ENCODE data around the gene PCNX2.

The PCNX2 gene

GRCh38 chr1:233215135-233215760 lies 80.3 kb downstream of the PCNX2 start:
- no peak for DNase-seq

- DNase-seq = no peak
Observed at GRCh38 chr1:233211595-233211994, 83.9 kb downstream of the PCNX2 start.

- no peak for DNase-seq
Observed at GRCh38 chr1:233211106-233211505, 84.4 kb downstream of the PCNX2 start.

GRCh38 chr1:233209481-233209880 lies 86.0 kb downstream of the PCNX2 start:
- DNase-seq = no peak

- no peak for DNase-seq
Observed at GRCh38 chr1:233208687-233209086, 86.8 kb downstream of the PCNX2 start.

GRCh38 chr1:233197940-233198339 lies 97.6 kb downstream of the PCNX2 start:
- DNase-seq = no peak

- DNase-seq = no peak
Observed at GRCh38 chr1:233193741-233194140, 101.8 kb downstream of the PCNX2 start.

GRCh38 chr1:233190987-233191386 lies 104.5 kb downstream of the PCNX2 start:
- DNase-seq = no peak

GRCh38 chr1:233189526-233189925 lies 106.0 kb downstream of the PCNX2 start:
- DNase-seq = no peak

GRCh38 chr1:233188061-233188460 lies 107.5 kb downstream of the PCNX2 start:
- DNase-seq = no peak

GRCh38 chr1:233183226-233184020 lies 112.1 kb downstream of the PCNX2 start:
- no peak for DNase-seq

- DNase-seq = no peak
Observed at GRCh38 chr1:233182587-233182986, 112.9 kb downstream of the PCNX2 start.

GRCh38 chr1:233180641-233181364 lies 114.7 kb downstream of the PCNX2 start:
- no peak for DNase-seq

GRCh38 chr1:233179638-233180037 lies 115.9 kb downstream of the PCNX2 start:
- DNase-seq = peak; percentile 4

- DNase-seq = peak; percentile 53
Observed at GRCh38 chr1:233172201-233172600, 123.3 kb downstream of the PCNX2 start.

GRCh38 chr1:233170741-233171140 lies 124.8 kb downstream of the PCNX2 start:
- no peak for DNase-seq

GRCh38 chr1:233168384-233168783 lies 127.1 kb downstream of the PCNX2 start:
- DNase-seq = no peak

GRCh38 chr1:233166896-233167295 lies 128.6 kb downstream of the PCNX2 start:
- no peak for DNase-seq

GRCh38 chr1:233163696-233164095 lies 131.8 kb downstream of the PCNX2 start:
- DNase-seq = no peak

- DNase-seq = no peak
Observed at GRCh38 chr1:233158322-233158721, 137.2 kb downstream of the PCNX2 start.

GRCh38 chr1:233157245-233157644 lies 138.3 kb downstream of the PCNX2 start:
- DNase-seq = no peak

- no peak for DNase-seq
Observed at GRCh38 chr1:233151861-233152260, 143.7 kb downstream of the PCNX2 start.

GRCh38 chr1:233144434-233144833 lies 151.1 kb downstream of the PCNX2 start:
- DNase-seq = no peak

GRCh38 chr1:233143241-233143640 lies 152.3 kb downstream of the PCNX2 start:
- no peak for DNase-seq

Measured in hematopoietic multipotent progenitor cell treated with erythropoietin and hydrocortisone succinate and interleukin-3 and kit ligand, for 6 days (in vitro differentiated cells).